Stimulated activated CD4-positive, alpha-beta T cell treated with anti-CD3 and anti-CD28 coated beads, Interleukin-1b, Interleukin-23, amount 100 ng/mL, for 24 hours (primary cell): ENCODE results near the gene HIKESHI.

Experiments
- DNase-seq, 4 experiments: peaks; one replicate each; pipeline ENCODE4 v3.0.0-alpha.2; 2020; ENCODE audit warnings: low read depth in 4 of 4, low spot score in 1 of 4

The HIKESHI gene

DNA sequence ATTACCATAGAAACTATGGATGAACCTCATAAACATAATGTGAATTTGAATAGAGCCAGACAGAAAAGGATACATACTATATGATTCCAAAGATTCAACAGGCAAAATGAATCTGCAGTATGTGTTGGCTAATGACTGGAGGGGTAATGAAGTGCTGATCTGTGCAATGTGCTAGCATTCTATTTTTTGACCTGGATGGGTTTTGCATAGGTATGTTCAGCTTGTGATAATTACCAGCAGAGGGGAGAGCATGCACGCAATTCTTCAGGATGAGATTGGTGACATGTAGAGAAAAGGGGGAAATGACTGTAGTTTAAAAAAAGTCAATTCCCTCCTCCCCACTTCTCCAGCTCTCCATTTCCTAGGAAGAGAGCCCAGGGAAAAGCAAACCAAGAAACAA lies 72.0 kb downstream of the HIKESHI start:
- no peak for DNase-seq

DNA sequence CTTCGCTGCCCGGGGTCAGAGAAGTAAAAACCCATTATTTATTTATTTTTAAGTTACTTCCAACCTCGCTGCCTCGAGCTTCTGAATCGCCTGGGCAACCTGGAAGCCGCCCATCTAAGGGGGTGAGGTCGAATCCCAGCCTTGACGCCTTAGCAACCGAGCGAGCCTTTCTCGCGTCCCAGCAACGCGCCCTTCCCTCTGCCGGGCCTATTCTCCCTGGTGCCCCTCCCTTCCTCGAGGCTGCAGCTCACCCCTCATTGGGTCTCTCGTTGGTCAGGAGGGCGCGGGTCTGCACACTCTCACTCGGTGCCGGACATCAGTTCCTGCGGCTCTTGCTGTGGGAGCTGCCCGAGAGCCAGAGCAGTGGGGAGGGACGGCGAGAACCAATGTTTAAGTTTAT lies 72.5 kb downstream of the HIKESHI start, which contains the start of gene CCDC81:
Gene CCDC81 (plus strand): TSS at position 302 of the 400 bp plus-strand sequence. CDS start 277 bp downstream, outside the sequence.
- no peak for DNase-seq

DNA sequence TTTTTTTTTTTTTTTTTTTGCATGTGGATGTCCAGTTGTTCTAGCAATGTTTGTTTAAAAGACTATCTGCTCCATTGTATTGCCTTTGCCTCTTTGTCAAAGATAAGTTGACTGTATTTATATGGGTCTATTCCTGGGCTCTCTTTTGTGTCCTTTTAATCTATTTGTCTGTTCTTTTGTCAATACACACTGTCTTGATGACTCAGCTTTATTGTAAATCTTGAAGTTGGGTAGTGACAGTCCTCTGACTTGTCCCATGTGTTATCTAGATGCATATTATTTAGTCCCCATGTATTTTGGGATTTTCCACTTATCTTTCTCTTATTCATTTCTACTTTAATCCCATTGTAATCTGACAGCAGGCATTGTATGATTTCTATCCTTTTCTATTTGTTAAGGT lies 75.9 kb downstream of the HIKESHI start:
- no peak for DNase-seq

DNA sequence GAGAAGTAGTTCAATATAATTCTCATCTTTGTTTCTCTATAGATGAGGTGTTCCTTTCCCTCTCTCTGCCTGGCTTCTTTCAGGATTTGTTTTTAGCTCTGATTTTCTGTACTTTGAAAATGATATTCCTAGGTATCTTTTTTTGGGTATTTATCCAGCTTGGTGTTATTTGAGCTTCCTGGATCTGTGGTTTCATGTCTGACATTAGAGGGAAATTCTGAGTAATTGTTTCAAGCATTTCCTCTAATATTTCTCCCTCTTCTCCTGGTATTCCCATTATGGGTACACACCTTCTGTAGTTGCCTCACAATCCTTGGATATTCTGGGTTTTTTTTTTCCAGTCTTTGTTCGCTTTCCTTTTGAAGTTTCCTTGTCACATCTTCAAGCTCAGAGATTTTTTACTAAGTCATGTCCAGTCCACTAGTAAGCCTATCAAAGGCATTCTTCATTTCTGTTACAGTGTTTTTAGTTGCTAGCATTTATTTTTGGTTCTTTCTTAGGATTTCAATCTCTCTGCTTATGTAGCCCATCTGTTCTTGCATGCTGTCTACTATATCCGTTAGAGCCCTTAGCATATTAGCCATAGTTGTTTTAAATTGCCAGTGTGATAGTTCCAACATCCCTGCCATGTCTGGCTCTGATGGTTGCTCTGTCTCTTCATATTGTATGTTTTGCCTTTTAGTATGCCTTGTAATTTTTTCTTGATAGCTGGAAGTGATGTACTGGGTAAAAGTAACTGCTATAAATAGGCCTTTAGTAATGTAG lies 78.4 kb downstream of the HIKESHI start:
- DNase-seq = no peak

DNA sequence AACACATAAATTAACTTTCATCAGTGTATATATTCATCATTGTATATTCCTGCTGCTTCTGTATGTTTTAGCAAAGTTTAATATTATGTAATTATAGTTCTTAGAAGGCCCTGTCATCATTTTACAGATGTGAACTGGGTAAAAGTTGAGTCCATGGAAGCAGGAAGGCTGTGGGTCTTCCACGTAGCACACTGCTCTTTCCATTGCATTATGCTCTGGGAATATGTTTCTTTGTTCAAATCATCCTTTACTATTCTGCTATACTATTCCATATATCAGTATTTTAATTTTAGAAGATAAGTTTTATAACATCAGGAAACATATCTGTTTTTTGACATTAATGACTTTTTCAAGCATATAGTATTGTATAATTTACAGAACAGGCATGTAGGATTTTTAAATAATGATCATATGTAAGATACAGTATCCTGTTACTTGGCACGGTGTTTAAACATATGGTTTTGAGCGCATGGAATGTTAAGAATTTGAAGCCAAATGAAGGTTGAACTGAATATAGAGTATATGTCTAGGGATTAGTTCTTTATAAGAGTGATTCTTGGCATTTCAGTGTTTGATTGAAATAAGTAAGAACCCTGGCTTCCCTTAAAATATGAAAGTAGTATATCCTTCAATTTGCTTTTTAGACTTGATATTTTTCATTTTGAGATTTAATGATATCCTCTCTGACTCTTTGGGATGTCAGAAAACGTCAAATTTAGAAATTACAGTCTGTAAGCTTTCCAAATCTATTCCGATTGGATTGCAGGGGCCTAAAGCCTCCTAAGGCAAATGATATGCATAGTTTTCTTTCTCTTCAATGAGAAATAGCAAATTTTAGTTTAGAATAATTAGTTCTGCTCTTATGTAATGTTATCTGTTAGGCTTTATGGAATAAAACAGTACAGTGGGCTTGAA lies 81.3 kb downstream of the HIKESHI start:
- DNase-seq = no peak

DNA sequence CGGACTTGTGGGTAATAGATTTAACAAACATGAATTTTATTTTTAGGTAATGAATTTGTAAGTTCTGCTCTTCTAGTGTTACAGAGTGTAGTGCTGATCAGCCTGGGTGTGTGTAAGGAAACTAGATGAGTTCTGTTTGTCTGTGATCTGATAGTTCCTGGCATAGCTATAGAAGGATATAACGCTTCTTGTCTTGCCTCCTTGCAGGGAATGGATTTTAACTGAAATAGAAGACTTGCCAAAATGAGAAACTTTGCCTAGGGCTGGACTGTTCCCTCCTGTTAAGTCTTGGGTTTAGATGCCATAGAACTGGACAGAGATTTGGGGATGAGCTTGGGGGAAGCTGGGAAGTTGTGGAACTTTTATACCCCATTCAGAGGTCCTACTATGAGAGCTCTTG lies 84.2 kb downstream of the HIKESHI start:
- DNase-seq = no peak

DNA sequence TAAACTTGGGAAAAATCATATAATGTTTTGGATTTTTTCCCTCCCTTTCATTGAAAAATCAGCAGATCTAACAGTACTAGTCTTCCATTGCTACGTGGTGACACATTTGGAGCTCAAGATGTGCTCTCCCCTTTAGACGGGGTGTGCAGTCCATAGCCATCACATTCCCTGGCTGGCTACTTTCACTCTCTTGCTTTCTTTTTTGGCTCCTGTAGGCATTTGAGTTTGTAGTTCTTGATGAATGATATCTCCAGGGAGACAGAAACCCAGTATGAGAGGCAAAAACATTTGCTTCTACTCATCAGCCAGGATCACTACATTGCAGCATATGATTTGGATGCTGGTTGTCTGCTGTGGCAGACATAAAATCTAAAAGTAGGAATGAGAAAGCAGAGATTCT lies 84.7 kb downstream of the HIKESHI start:
- DNase-seq = no peak

DNA sequence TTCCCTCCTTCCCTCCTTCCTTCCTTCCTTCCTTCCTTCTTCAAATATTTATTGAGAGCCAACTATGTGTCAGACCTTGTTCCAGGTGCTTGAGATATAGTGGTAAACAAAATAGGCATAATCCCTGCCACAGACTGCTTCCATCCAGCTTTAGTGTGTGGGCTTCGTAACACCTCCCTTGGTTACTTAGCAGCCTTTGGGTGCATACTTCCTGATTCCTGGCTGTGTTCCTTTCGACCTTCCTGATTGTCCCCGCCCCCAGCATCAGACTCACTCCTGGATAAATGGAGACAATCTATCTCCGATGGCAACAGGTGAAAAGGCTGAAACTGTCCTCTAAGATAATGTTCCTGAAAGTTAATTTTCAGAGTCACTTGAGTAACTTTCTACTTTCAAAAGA lies 86.2 kb downstream of the HIKESHI start:
- no peak for DNase-seq

DNA sequence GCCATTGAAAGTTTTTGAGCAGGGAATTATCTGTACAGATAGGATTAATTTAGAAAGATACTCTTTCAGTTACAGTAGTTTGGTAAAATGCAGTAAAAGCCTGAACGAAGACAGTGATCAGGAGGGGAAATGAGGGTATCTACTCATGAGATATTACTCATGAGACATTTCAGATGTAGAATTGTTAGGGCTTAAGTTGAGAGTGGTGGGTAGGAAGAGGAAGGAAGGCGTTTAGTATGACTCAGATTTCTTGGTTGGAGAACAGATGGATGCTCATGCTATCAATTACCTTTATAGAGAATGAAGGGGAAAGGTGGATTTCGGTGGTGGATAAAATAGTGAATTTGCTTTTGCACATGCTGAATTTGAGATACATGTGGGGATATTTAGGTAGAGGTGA lies 88.4 kb downstream of the HIKESHI start:
- DNase-seq = no peak

DNA sequence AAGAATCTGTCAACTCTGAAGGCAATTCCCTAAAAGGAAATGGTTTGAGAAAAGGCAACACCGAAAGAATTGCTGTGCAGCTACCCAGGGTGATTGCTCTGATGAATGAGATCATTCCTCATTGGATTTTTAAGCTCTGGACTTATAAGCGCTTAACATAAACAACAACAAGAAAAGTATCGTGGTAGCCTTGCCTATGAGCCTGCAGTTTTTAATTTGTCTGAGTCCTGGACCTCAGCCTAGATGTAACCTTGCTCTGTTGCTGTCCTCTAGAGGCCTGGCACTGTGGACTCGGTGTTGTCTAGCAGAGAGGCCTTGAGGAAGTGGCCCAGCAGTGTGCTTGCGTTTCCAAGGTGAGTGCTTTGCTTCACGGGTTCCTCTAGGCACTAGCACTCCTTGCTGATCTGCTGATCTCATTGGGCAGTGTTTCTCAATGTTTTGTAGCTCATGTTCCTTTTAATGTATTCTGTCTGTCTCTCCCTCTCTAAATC lies 93.1 kb downstream of the HIKESHI start:
- DNase-seq = no peak
